Kidney epithelial cell (primary cell): ENCODE data around the gene OR10C1. TPM values are rescaled to one million over a fixed set of nuclear protein-coding genes. Genes with fewer than 3 reads are reported as not detected.

Experiments used
- DNase-seq: peaks from one replicate; pipeline ENCODE4 v3.0.0-alpha.2; 2010; ENCODE audit warnings: low read depth
- H3K27me3 ChIP-seq: 2 replicates; pipeline ENCODE4 v1.6.0; 2011; ENCODE audit warnings: low read length; ENCODE audit not compliant: control insufficient read depth, insufficient read depth
- H3K36me3 ChIP-seq: 2 replicates; pipeline ENCODE4 v1.5.1; 2011; ENCODE audit warnings: low read length; ENCODE audit not compliant: control insufficient read depth, insufficient read depth
- H3K4me3 ChIP-seq: 2 replicates; pipeline ENCODE4 v1.5.1; 2011; ENCODE audit warnings: low read depth, mild to moderate bottlenecking, control low read depth, low read length
- total RNA-seq: library from RNA; depleted of rRNA; stranded (reverse); fragments of >200 nt; gene quantifications from 2 replicates; pipeline ENCODE4 v1.2.3, GENCODE V29; 2015
- TF ChIP-seq, protein P1 (sequence below): IDR thresholded peaks from 2 replicates; pipeline ENCODE4 v1.5.1; 2011; ENCODE audit warnings: mild to moderate bottlenecking, moderate library complexity, low read length, control low read depth, inconsistent platforms; ENCODE audit not compliant: insufficient read depth, poor library complexity, severe bottlenecking

OR10C1 gene
- total RNA-seq, 1 donor from 2014 or later = not detected

- Histone ChIP-seq H3K27me3 (no peaks in the 10 kb centered on the region), H3K4me3 (no peak overlapping the region), H3K36me3 (no peaks in the 10 kb centered on the region)
- no peak for DNase-seq
- TF ChIP-seq, protein P1, sequence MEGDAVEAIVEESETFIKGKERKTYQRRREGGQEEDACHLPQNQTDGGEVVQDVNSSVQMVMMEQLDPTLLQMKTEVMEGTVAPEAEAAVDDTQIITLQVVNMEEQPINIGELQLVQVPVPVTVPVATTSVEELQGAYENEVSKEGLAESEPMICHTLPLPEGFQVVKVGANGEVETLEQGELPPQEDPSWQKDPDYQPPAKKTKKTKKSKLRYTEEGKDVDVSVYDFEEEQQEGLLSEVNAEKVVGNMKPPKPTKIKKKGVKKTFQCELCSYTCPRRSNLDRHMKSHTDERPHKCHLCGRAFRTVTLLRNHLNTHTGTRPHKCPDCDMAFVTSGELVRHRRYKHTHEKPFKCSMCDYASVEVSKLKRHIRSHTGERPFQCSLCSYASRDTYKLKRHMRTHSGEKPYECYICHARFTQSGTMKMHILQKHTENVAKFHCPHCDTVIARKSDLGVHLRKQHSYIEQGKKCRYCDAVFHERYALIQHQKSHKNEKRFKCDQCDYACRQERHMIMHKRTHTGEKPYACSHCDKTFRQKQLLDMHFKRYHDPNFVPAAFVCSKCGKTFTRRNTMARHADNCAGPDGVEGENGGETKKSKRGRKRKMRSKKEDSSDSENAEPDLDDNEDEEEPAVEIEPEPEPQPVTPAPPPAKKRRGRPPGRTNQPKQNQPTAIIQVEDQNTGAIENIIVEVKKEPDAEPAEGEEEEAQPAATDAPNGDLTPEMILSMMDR = no peak
Measured at GRCh38 chr6:29447670-29448069, 8.6 kb downstream of the OR10C1 start.

GRCh38 chr6:29451471-29452193 lies 12.5 kb downstream of the OR10C1 start:
- no peak for DNase-seq
- Histone ChIP-seq H3K27me3 (no peaks in the 10 kb centered on the region), H3K36me3 (no peaks in the 10 kb centered on the region), H3K4me3 (no peak overlapping the region)
- TF ChIP-seq, protein P1 = no peak

GRCh38 chr6:29456971-29457370 lies 17.9 kb downstream of the OR10C1 start, which contains the start of the genes OR11A1 and OR2H1:
OR11A1 (minus strand) TSS chr6:29457071; CDS start chr6:29427641, 29,430 bp downstream.
OR2H1 (plus strand) TSS chr6:29457155; CDS start chr6:29461770, 4,615 bp downstream.
- no peak for DNase-seq
- H3K4me3 ChIP-seq = no peak within 1 kb of the TSS

DNA sequence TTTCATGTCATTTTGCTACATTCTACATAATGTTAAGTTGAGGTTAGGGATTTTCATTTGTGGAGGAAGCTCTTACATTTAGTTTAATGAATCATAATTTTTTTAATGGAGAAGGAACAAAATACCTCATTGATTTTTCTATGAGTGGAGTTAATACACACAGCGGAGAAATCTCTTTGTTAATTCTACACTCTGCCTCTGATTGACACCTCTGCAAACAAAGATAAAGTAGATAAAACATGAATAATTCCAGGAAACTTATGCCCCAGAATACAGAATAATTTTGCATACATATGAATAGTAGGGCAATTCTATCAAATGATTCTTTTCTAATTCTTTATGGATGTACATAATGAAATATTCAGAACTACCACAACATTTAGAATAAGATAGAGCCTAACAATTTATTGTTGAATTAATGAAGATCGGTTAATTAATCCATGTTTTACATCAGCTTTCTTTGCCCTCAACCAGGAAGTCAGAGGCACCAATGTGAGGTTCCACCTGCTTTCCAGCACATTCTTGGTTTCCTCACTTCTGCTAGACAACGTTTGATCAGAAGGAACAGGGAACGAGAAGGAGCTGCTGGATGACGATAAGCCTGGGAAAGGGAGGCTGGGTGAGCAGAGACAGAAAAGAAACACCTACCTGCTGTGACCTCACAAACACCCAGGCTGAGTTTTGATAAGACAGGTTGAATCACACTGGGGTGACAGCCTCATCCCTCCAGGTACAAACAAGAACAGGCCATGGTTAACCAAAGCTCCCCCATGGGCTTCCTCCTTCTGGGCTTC lies 22.1 kb downstream of the OR10C1 start:
- Histone ChIP-seq H3K4me3 (no peak overlapping the region), H3K27me3 (no peaks in the 10 kb centered on the region), H3K36me3 (no peaks in the 10 kb centered on the region)
- TF ChIP-seq, protein P1 = no peak
- DNase-seq = no peak

More at GRCh38 chr6:29456971-29457370, 17.9 kb downstream of the OR10C1 start, which contains the start of the genes OR11A1 and OR2H1:
- TF ChIP-seq, protein P1 = no peak
- H3K27me3 ChIP-seq = no peaks in the 10 kb centered on the region
- no peaks in the 10 kb centered on the region for H3K36me3 ChIP-seq

DNA sequence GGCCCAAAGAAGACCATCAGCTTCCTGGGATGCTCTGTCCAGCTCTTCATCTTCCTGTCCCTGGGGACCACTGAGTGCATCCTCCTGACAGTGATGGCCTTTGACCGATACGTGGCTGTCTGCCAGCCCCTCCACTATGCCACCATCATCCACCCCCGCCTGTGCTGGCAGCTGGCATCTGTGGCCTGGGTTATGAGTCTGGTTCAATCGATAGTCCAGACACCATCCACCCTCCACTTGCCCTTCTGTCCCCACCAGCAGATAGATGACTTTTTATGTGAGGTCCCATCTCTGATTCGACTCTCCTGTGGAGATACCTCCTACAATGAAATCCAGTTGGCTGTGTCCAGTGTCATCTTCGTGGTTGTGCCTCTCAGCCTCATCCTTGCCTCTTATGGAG lies 22.9 kb downstream of the OR10C1 start:
- no peak overlapping the region for H3K4me3 ChIP-seq
- no peak for DNase-seq
- H3K27me3 ChIP-seq = no peaks in the 10 kb centered on the region
- no peaks in the 10 kb centered on the region for H3K36me3 ChIP-seq
- TF ChIP-seq, protein P1 = no peak
